ENCODE measurements around the gene NPY1R.

DNA sequence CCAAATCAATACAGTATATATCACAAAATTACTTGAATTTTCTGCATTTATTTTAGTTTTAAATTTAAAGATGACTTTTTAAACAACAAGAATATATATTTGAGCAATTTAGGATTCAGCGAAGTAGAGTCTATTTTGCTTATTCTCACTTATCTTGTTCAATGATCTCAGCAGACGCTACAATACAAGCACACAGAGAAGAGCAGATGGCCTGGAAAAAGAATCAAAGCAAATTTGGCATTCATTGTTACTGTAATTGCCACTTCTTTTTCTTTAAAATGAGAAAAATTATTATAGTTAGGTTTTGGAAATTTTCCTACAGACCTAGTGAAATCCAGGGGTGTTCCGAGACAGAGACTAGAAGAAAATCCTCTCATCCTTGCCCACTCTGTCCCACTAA, 57.5 kb downstream of the NPY1R start:
- no peak for TF ChIP-seq POLR2A (IDR thresholded peaks at IDR 0.05)
- TF ChIP-seq, protein P1, sequence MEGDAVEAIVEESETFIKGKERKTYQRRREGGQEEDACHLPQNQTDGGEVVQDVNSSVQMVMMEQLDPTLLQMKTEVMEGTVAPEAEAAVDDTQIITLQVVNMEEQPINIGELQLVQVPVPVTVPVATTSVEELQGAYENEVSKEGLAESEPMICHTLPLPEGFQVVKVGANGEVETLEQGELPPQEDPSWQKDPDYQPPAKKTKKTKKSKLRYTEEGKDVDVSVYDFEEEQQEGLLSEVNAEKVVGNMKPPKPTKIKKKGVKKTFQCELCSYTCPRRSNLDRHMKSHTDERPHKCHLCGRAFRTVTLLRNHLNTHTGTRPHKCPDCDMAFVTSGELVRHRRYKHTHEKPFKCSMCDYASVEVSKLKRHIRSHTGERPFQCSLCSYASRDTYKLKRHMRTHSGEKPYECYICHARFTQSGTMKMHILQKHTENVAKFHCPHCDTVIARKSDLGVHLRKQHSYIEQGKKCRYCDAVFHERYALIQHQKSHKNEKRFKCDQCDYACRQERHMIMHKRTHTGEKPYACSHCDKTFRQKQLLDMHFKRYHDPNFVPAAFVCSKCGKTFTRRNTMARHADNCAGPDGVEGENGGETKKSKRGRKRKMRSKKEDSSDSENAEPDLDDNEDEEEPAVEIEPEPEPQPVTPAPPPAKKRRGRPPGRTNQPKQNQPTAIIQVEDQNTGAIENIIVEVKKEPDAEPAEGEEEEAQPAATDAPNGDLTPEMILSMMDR (IDR thresholded peaks at IDR 0.05), result no peak

Measured in thyroid gland (tissue), 4 donors.